Measurements from ENCODE around the gene MMGT1.
"Not testable (repeated sequence)": the region's sequence is repeated elsewhere in the genome, so short reads cannot be mapped to it uniquely, and the experiment has no call there.

The MMGT1 gene

GRCh38 chrX:135920516-135920915 lies 53.3 kb downstream of the MMGT1 start:
- DNase-seq, result not testable (repeated sequence)

- DNase-seq, result no peak
These were observed 59.4 kb downstream of the MMGT1 start for GRCh38 chrX:135914404-135914803.
